Astrocyte (in vitro differentiated cells and primary cell): ENCODE measurements around the gene LAMB2. TPM values are rescaled to one million over a fixed set of nuclear protein-coding genes. Genes with fewer than 3 reads are reported as not detected.

ENCODE experiments used
- DNase-seq: peaks from one replicate; pipeline ENCODE4 v3.0.0-alpha.2; 2010; ENCODE audit warnings: low read depth
- FAIRE-seq: peaks from 2 replicates; lab custom pipeline; 2011; peaks lifted over from hg19 to GRCh38; lab: Jason Lieb, UNC
- H2AFZ ChIP-seq: 2 replicates; pipeline ENCODE4 v1.6.0; 2012; ENCODE audit warnings: low read depth, low read length, inconsistent platforms
- H3K27ac ChIP-seq: 2 replicates; pipeline ENCODE4 v1.5.1; 2011; ENCODE audit warnings: low read depth, low read length, inconsistent platforms
- H3K27me3 ChIP-seq: 2 replicates; pipeline ENCODE4 v1.6.0; 2011; ENCODE audit warnings: low read length, inconsistent platforms; ENCODE audit not compliant: insufficient read depth
- H3K36me3 ChIP-seq: 2 replicates; pipeline ENCODE4 v1.5.1; 2011; ENCODE audit warnings: low read length, inconsistent platforms; ENCODE audit not compliant: insufficient read depth
- H3K4me1 ChIP-seq: 2 replicates; pipeline ENCODE4 v1.5.1; 2011; ENCODE audit warnings: low read length, inconsistent platforms; ENCODE audit not compliant: insufficient read depth
- H3K4me2 ChIP-seq: 2 replicates; pipeline ENCODE4 v1.6.0; 2012; ENCODE audit warnings: low read length, inconsistent platforms
- H3K4me3 ChIP-seq: 2 replicates; pipeline ENCODE4 v1.5.1; 2011; ENCODE audit warnings: low read depth, mild to moderate bottlenecking, low read length, inconsistent platforms; ENCODE audit not compliant: insufficient read depth
- H3K79me2 ChIP-seq: 2 replicates; pipeline ENCODE4 v1.6.0; 2012; ENCODE audit warnings: mild to moderate bottlenecking, low read length, inconsistent platforms; ENCODE audit not compliant: insufficient read depth
- H3K9ac ChIP-seq: 2 replicates; pipeline ENCODE4 v1.6.0; 2012; ENCODE audit warnings: mild to moderate bottlenecking, low read length, inconsistent platforms
- H3K9me3 ChIP-seq: 2 replicates; pipeline ENCODE4 v1.5.1; 2012; ENCODE audit warnings: low read depth, mild to moderate bottlenecking, low read length, inconsistent platforms; ENCODE audit not compliant: insufficient read depth
- H4K20me1 ChIP-seq: 2 replicates; pipeline ENCODE4 v1.6.0; 2012; ENCODE audit warnings: low read length, inconsistent platforms; ENCODE audit not compliant: insufficient read depth
- H3K27ac Mint-ChIP-seq: one replicate; pipeline ENCODE4 v1.8.0; 2021; ENCODE audit warnings: mild to moderate bottlenecking, mixed read lengths; ENCODE audit not compliant: unreplicated experiment
- H3K27me3 Mint-ChIP-seq: one replicate; pipeline ENCODE4 v1.8.0; 2021; ENCODE audit warnings: low read depth, mixed read lengths; ENCODE audit not compliant: unreplicated experiment
- H3K36me3 Mint-ChIP-seq: one replicate; pipeline ENCODE4 v1.8.0; 2021; ENCODE audit warnings: low read depth, mixed read lengths; ENCODE audit not compliant: unreplicated experiment
- H3K4me1 Mint-ChIP-seq: one replicate; pipeline ENCODE4 v1.8.0; 2021; ENCODE audit warnings: low read depth, mixed read lengths; ENCODE audit not compliant: unreplicated experiment
- H3K4me3 Mint-ChIP-seq: one replicate; pipeline ENCODE4 v1.8.0; 2021; ENCODE audit warnings: mild to moderate bottlenecking, moderate library complexity, mixed read lengths; ENCODE audit not compliant: unreplicated experiment
- H3K9me3 Mint-ChIP-seq: one replicate; pipeline ENCODE4 v1.8.0; 2021; ENCODE audit warnings: mild to moderate bottlenecking, mixed read lengths; ENCODE audit not compliant: unreplicated experiment
- EZH2 ChIP-seq: IDR thresholded peaks from 2 replicates; pipeline ENCODE4 v1.6.1; 2012; ENCODE audit warnings: mild to moderate bottlenecking, low read length, inconsistent platforms; ENCODE audit not compliant: insufficient read depth
- total RNA-seq: library from RNA; stranded (reverse); gene quantifications from 2 replicates; pipeline ENCODE4 v1.2.1, GENCODE V29; 2021
- TF ChIP-seq, protein P1 (sequence below): IDR thresholded peaks from 2 replicates; pipeline ENCODE4 v1.5.1; 2011; ENCODE audit warnings: low read depth, mild to moderate bottlenecking, inconsistent platforms, low read length, moderate library complexity; ENCODE audit not compliant: insufficient read depth

Gene LAMB2
- total RNA-seq, 1 donor from 2014 or later = 344 TPM

DNA sequence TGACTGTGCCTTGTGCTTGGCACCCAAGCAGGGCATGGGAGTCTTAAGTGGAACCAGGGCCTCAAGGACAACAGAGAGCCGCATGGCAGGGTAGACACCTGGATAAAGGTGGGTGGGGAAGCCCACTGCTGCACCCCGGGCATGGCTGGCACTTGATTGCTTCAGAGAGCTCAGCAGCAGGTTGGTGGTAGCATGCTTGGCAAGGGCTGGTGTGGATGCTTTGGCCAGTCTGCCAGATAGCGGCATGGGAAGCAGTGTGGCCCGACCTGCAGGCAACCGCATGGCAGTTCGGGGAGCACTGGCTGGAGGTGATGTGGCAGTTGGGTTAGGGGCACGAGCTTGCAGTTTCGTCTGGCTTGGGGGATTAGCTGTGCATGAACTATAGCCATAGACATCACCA, 30.8 kb upstream of the LAMB2 start:
- no peak overlapping the region for H3K4me3 Mint-ChIP-seq
- Histone ChIP-seq H2AFZ (no peak overlapping the region), H3K4me1 (peaks cover 12% of the 10 kb centered on the region), H3K27ac (no peak overlapping the region), H3K4me3 (no peak overlapping the region), H4K20me1 (peaks cover 18% of the 10 kb centered on the region), H3K27me3 (no peaks in the 10 kb centered on the region), H3K79me2 (peaks cover 30% of the 10 kb centered on the region), H3K9ac (no peak overlapping the region), H3K4me2 (no peak overlapping the region), H3K9me3 (no peaks in the 10 kb centered on the region), H3K36me3 (peaks cover 6% of the 10 kb centered on the region)
- H3K36me3 Mint-ChIP-seq = peaks cover 9% of the 10 kb centered on the region
- no peaks in the 10 kb centered on the region for H3K27me3 Mint-ChIP-seq
- H3K4me1 Mint-ChIP-seq = peaks cover 13% of the 10 kb centered on the region
- TF ChIP-seq, protein P1, sequence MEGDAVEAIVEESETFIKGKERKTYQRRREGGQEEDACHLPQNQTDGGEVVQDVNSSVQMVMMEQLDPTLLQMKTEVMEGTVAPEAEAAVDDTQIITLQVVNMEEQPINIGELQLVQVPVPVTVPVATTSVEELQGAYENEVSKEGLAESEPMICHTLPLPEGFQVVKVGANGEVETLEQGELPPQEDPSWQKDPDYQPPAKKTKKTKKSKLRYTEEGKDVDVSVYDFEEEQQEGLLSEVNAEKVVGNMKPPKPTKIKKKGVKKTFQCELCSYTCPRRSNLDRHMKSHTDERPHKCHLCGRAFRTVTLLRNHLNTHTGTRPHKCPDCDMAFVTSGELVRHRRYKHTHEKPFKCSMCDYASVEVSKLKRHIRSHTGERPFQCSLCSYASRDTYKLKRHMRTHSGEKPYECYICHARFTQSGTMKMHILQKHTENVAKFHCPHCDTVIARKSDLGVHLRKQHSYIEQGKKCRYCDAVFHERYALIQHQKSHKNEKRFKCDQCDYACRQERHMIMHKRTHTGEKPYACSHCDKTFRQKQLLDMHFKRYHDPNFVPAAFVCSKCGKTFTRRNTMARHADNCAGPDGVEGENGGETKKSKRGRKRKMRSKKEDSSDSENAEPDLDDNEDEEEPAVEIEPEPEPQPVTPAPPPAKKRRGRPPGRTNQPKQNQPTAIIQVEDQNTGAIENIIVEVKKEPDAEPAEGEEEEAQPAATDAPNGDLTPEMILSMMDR = no peak
- no peak for TF ChIP-seq EZH2
- FAIRE-seq (no peak), DNase-seq (no peak)
- H3K9me3 Mint-ChIP-seq = no peaks in the 10 kb centered on the region
- H3K27ac Mint-ChIP-seq = no peak overlapping the region

DNA sequence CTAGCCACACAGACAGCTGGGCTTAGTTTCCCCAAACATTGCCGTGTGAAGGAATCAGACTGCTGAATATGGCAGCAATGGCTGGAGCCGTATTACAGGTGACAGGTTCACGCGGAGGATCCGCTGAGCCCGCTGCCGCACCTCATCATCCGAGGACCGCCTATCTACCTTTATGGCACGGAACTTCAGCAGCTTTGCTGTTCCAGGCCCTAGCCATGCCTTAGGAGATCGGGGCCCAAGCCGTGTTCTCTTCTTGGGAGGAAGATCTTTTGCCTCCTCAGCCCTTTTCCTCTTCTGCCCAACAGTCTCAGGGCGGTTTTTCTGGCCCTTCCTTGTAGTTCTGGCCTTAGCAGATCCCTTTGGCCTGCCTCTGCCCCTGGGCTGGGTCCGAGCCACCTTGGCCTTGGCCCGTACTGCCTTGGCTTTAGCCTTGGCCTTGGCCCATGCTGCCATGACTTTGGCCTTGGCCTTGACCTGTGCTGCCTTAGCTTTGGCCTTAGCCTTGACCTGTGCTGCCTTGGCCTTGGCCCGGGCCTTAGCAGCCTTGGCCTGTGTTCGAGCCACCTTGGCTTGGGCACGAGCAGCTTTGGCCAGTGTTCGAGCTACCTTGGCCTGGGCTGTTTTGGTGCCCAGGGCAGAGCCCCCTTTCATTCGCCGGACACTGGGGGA, 30.0 kb upstream of the LAMB2 start:
- no peaks in the 10 kb centered on the region for H3K27me3 Mint-ChIP-seq
- no peak overlapping the region for H3K27ac Mint-ChIP-seq
- no peak overlapping the region for H3K4me3 Mint-ChIP-seq
- H3K27me3 ChIP-seq = no peaks in the 10 kb centered on the region
- peaks cover 17% of the 10 kb centered on the region for H3K4me1 Mint-ChIP-seq
- H3K79me2 ChIP-seq = peaks cover 30% of the 10 kb centered on the region
- H4K20me1 ChIP-seq = peaks cover 18% of the 10 kb centered on the region
- no peak for DNase-seq
- H3K36me3 Mint-ChIP-seq = peaks cover 9% of the 10 kb centered on the region
- TF ChIP-seq EZH2 = no peak
- no peak for FAIRE-seq
- H3K4me3 ChIP-seq = no peak overlapping the region
- peaks cover 6% of the 10 kb centered on the region for H3K36me3 ChIP-seq
- no peaks in the 10 kb centered on the region for H3K9me3 Mint-ChIP-seq
- no peak overlapping the region for H3K9ac ChIP-seq
- peaks cover 12% of the 10 kb centered on the region for H3K4me1 ChIP-seq
- no peak overlapping the region for H3K4me2 ChIP-seq
- H2AFZ ChIP-seq = no peak overlapping the region
- H3K27ac ChIP-seq = no peak overlapping the region
- H3K9me3 ChIP-seq = no peaks in the 10 kb centered on the region

- peaks cover 12% of the 10 kb centered on the region for H3K4me1 ChIP-seq
- peaks cover 6% of the 10 kb centered on the region for H3K36me3 ChIP-seq
- H3K4me1 Mint-ChIP-seq = peaks cover 17% of the 10 kb centered on the region
- H3K4me3 ChIP-seq = no peak overlapping the region
- no peak overlapping the region for H3K4me2 ChIP-seq
- peaks cover 30% of the 10 kb centered on the region for H3K79me2 ChIP-seq
- no peak overlapping the region for H3K27ac Mint-ChIP-seq
- no peaks in the 10 kb centered on the region for H3K9me3 ChIP-seq
- no peak for FAIRE-seq
- peaks cover 9% of the 10 kb centered on the region for H3K36me3 Mint-ChIP-seq
- DNase-seq = no peak
- peaks cover 18% of the 10 kb centered on the region for H4K20me1 ChIP-seq
- H3K9ac ChIP-seq = no peak overlapping the region
- no peak overlapping the region for H2AFZ ChIP-seq
- H3K27me3 ChIP-seq = no peaks in the 10 kb centered on the region
- H3K27me3 Mint-ChIP-seq = no peaks in the 10 kb centered on the region
- no peak for TF ChIP-seq EZH2
- TF ChIP-seq, protein P1 = no peak
- H3K9me3 Mint-ChIP-seq = no peaks in the 10 kb centered on the region
- no peak overlapping the region for H3K4me3 Mint-ChIP-seq
- no peak overlapping the region for H3K27ac ChIP-seq
Measured at GRCh38 chr3:49161808-49162530, 29.1 kb upstream of the LAMB2 start.
